Stimulated activated CD4-positive, alpha-beta T cell treated with anti-CD3 and anti-CD28 coated beads, TNF-alpha, amount 100 ng/mL, for 24 hours (primary cell): ENCODE measurements around the gene FCHSD2.
A peak's percentile ranks its signal among the peaks of the same experiment; 100 is the strongest.

ENCODE experiments used
- DNase-seq, 3 experiments: peaks; one replicate each; pipeline ENCODE4 v3.0.0-alpha.2; 2020; ENCODE audit warnings: low read depth in 3 of 3

The FCHSD2 gene

GRCh38 chr11:73142128-73142377, at the start of gene FCHSD2:
TSS of gene FCHSD2 (minus strand) at chr11:73142318. CDS start at chr11:73141877, 441 bp downstream.
- DNase-seq = no peak

GRCh38 chr11:73191151-73191550, 49.0 kb upstream of the FCHSD2 start:
- DNase-seq = no peak

GRCh38 chr11:73190557-73190885, 48.4 kb upstream of the FCHSD2 start:
- no peak for DNase-seq

- DNase-seq = no peak
Observed at GRCh38 chr11:73189723-73190556, 47.8 kb upstream of the FCHSD2 start.

GRCh38 chr11:73189315-73189714, 47.2 kb upstream of the FCHSD2 start:
- DNase-seq = no peak

- no peak for DNase-seq
Observed at GRCh38 chr11:73188301-73188700, 46.2 kb upstream of the FCHSD2 start.

- no peak for DNase-seq
Observed at GRCh38 chr11:73187854-73188253, 45.7 kb upstream of the FCHSD2 start.

- no peak for DNase-seq
Observed at GRCh38 chr11:73186886-73187285, 44.8 kb upstream of the FCHSD2 start.

GRCh38 chr11:73186294-73186850, 44.3 kb upstream of the FCHSD2 start:
- no peak for DNase-seq

GRCh38 chr11:73185680-73186293, 43.7 kb upstream of the FCHSD2 start:
- no peak for DNase-seq

- peak; percentile 13 to 56 (median 22) for DNase-seq
Observed at GRCh38 chr11:73184953-73185671, 43.0 kb upstream of the FCHSD2 start.

- no peak for DNase-seq
Observed at GRCh38 chr11:73182824-73183321, 40.8 kb upstream of the FCHSD2 start.

GRCh38 chr11:73178681-73179080, 36.6 kb upstream of the FCHSD2 start:
- no peak for DNase-seq

GRCh38 chr11:73177778-73178539, 35.8 kb upstream of the FCHSD2 start:
- peak; percentile 60 to 72 (median 64) for DNase-seq

GRCh38 chr11:73177380-73177777, 35.3 kb upstream of the FCHSD2 start:
- no peak for DNase-seq

GRCh38 chr11:73176874-73177155, 34.7 kb upstream of the FCHSD2 start:
- no peak for DNase-seq

GRCh38 chr11:73176145-73176873, 34.2 kb upstream of the FCHSD2 start:
- DNase-seq = no peak

- DNase-seq = no peak
Observed at GRCh38 chr11:73175551-73176144, 33.5 kb upstream of the FCHSD2 start.

- no peak for DNase-seq
Observed at GRCh38 chr11:73174495-73174791, 32.3 kb upstream of the FCHSD2 start.

GRCh38 chr11:73173755-73174494, 31.8 kb upstream of the FCHSD2 start:
- no peak for DNase-seq
